Naive B cell (primary cell): ENCODE data around the gene PPP1CB. TPM values are rescaled to one million over a fixed set of nuclear protein-coding genes. Genes with fewer than 3 reads are reported as not detected.
A peak's percentile ranks its signal among the peaks of the same experiment; 100 is the strongest.

ENCODE experiments used
- ATAC-seq, 2 donors: fragments of 150-1000 bp; cut with Tn5 transposase; 2 replicates each; pipeline ENCODE4 v1.10.0; 2021; ENCODE audit warnings: low read depth in 2 of 2, mild to moderate bottlenecking in 2 of 2, moderate library complexity in 2 of 2
- DNase-seq: peaks from one replicate; pipeline ENCODE4 v3.0.0; 2022
- H3K27ac Mint-ChIP-seq, 6 donors: one replicate each; pipeline ENCODE4 v1.8.0; 2020 to 2022; ENCODE audit warnings: mild to moderate bottlenecking in 6 of 6, mixed read lengths in 6 of 6, moderate library complexity in 5 of 6, inconsistent platforms in 2 of 6
- H3K27me3 Mint-ChIP-seq, 3 donors: one replicate each; pipeline ENCODE4 v1.8.0; 2021 to 2022; ENCODE audit warnings: mixed read lengths in 3 of 3, mild to moderate bottlenecking in 1 of 3
- H3K36me3 Mint-ChIP-seq, 2 donors: one replicate each; pipeline ENCODE4 v1.8.0; 2020 to 2022; ENCODE audit warnings: mixed read lengths in 2 of 2, inconsistent platforms in 1 of 2, mild to moderate bottlenecking in 1 of 2
- H3K4me1 Mint-ChIP-seq, 3 donors: one replicate each; pipeline ENCODE4 v1.8.0; 2020 to 2022; ENCODE audit warnings: mixed read lengths in 3 of 3, inconsistent platforms in 1 of 3, mild to moderate bottlenecking in 1 of 3, moderate library complexity in 1 of 3
- H3K4me3 Mint-ChIP-seq, 8 donors: one replicate each; pipeline ENCODE4 v1.8.0; 2020 to 2022; ENCODE audit warnings: mild to moderate bottlenecking in 8 of 8, mixed read lengths in 8 of 8, moderate library complexity in 8 of 8, inconsistent platforms in 2 of 8
- H3K9me3 Mint-ChIP-seq, 7 donors: one replicate each; pipeline ENCODE4 v1.8.0; 2020 to 2022; ENCODE audit warnings: mixed read lengths in 7 of 7, mild to moderate bottlenecking in 5 of 7, inconsistent platforms in 2 of 7, moderate library complexity in 1 of 7
- polyA plus RNA-seq, 6 donors: library from polyadenylated mRNA; unstranded; fragments of 300-500 nt; fragmentation: Illumina TruSeq; gene quantifications; one replicate each; pipeline ENCODE4 v1.2.3, GENCODE V29; 2021; ENCODE audit warnings: low read depth in 6 of 6

The PPP1CB gene
- 10 to 100 TPM; 62.4 to 93.3 (median 86.9) TPM for polyA plus RNA-seq

- Mint-ChIP-seq H3K4me1 (peaks cover 35 to 46% (median 43%) of the 10 kb centered on the region in 3 donors), H3K36me3 (no peaks in the 10 kb centered on the region), H3K4me3 (peak within 1 kb of the TSS; percentile 92 to 99 (median 97)), H3K27me3 (no peaks in the 10 kb centered on the region), H3K9me3 (no peaks in the 10 kb centered on the region), H3K27ac (peak within 1 kb of the TSS; percentile 97 to 99 (median 99))
- DNase-seq (peak; percentile 99), ATAC-seq (peak; percentile 85)
These were observed at the start of gene PPP1CB for GRCh38 chr2:28751252-28751955. PPP1CB (plus strand) TSS chr2:28751830; CDS start chr2:28752125, 295 bp downstream.

DNA sequence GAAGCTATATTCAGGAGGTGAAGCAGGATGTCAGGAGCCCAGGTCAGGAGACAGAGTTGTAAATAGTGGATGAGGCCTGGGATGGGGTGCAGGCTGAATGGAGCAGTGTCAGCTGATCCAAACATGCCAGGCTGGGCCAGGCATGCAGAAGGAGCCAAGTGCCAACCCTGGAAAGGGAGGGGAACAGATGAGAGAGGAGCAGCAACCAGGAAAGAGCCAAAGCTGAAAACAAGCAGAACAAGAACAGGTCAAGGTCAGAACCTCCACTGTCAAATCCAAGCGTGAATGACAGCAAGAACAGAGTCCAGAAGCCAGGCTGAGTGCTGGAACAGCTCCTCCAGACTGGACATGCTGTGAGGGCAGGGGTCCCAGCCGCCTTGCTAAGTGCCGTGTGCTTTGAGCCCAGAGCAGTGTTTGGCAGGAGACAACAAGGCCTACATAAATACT lies 49.2 kb upstream of the PPP1CB start:
- H3K36me3 Mint-ChIP-seq = peaks cover 8 to 20% of the 10 kb centered on the region in 2 donors
- no peaks in the 10 kb centered on the region for H3K27me3 Mint-ChIP-seq
- DNase-seq (no peak), ATAC-seq (no peak)
- H3K9me3 Mint-ChIP-seq = peaks cover 8 to 28% (median 21%) of the 10 kb centered on the region in 7 donors
- no peak overlapping the region for H3K27ac Mint-ChIP-seq
- H3K4me1 Mint-ChIP-seq = peaks cover 0 to 3% (median 1%) of the 10 kb centered on the region in 3 donors
- no peak overlapping the region for H3K4me3 Mint-ChIP-seq

DNA sequence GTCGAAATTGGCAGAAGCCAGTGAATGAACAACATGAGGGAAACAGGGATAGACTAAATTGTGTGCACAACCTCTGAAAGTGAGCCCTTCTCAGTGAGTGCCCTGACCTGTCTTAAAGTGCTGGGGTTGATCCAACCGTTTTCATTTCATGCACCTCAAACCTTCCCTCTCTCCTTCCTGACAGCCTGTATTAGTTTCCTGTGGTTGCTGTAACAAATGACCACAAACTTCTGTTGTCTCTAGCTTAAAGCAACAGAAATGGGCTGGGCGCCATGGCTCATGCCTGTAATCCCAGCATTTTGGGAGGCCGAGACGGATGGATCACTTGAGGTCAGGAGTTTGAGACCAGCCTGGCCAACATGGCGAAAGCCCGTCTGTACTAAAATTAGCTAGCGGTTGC lies 48.8 kb upstream of the PPP1CB start:
- H3K36me3 Mint-ChIP-seq = peaks cover 8 to 20% of the 10 kb centered on the region in 2 donors

DNA sequence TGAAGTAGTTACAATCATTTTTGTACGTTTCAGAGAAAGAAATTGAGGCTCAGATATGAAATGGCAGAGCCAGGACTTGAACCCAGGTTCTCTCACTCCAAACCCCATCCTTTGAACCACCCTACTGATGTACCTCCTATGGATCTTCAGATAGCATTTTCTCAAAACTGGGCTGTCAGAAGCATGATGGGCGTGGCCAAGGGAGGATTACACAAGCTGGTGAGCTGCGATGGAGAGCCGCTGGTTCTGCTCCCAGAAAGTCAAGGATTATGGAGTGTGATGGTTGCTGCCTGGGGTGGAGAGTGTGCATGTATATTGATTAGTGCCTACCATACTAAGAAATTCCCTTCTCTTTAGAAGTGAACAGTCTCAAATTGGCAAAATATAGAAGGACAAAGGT lies 47.0 kb upstream of the PPP1CB start:
- peak overlapping the region in 1 of 6 donors; percentile 58 for H3K27ac Mint-ChIP-seq
- no peaks in the 10 kb centered on the region for H3K27me3 Mint-ChIP-seq
- H3K4me1 Mint-ChIP-seq = peaks cover 0 to 3% (median 1%) of the 10 kb centered on the region in 3 donors
- peaks cover 8 to 20% of the 10 kb centered on the region in 2 donors for H3K36me3 Mint-ChIP-seq
- no peak overlapping the region for H3K4me3 Mint-ChIP-seq
- no peak for DNase-seq
- H3K9me3 Mint-ChIP-seq = peaks cover 8 to 28% (median 21%) of the 10 kb centered on the region in 7 donors
- no peak for ATAC-seq

More for the DNA sequence above, 48.8 kb upstream of the PPP1CB start:
- DNase-seq (no peak), ATAC-seq (no peak)
- Mint-ChIP-seq H3K27me3 (no peaks in the 10 kb centered on the region), H3K9me3 (peaks cover 8 to 28% (median 21%) of the 10 kb centered on the region in 7 donors), H3K4me3 (no peak overlapping the region), H3K4me1 (peaks cover 0 to 3% (median 1%) of the 10 kb centered on the region in 3 donors), H3K27ac (no peak overlapping the region)

GRCh38 chr2:28705751-28706440 lies 45.7 kb upstream of the PPP1CB start:
- Mint-ChIP-seq H3K9me3 (peaks cover 8 to 28% (median 21%) of the 10 kb centered on the region in 7 donors), H3K4me1 (peaks cover 0 to 3% (median 1%) of the 10 kb centered on the region in 3 donors), H3K27ac (no peak overlapping the region), H3K4me3 (no peak overlapping the region), H3K36me3 (peaks cover 8 to 20% of the 10 kb centered on the region in 2 donors), H3K27me3 (no peaks in the 10 kb centered on the region)
- DNase-seq = no peak
- no peak for ATAC-seq

DNA sequence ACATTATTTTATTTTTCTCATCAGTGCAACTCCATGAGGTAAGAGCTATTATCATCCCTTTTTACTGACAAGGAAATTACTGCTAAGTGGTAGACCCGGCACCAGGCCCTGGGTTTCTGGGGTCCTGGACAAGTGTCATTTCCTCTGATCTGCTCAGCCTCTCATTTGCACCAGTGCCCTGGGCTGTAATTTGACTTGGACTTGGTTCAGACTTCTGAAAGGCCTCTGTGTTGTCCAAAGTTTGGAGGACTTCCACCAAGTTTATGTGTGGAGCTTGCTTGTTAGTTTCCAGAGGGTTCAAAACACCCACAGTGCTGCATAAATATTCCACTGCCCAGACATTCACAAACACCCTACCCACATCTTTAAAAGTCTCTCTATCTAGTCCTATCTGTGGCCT lies 44.0 kb upstream of the PPP1CB start:
- no peak for DNase-seq
- ATAC-seq = no peak
- no peak overlapping the region for H3K4me3 Mint-ChIP-seq
- H3K27ac Mint-ChIP-seq = no peak overlapping the region
- H3K9me3 Mint-ChIP-seq = peaks cover 8 to 28% (median 20%) of the 10 kb centered on the region in 7 donors
- H3K27me3 Mint-ChIP-seq = no peaks in the 10 kb centered on the region
- peaks cover 8 to 20% of the 10 kb centered on the region in 2 donors for H3K36me3 Mint-ChIP-seq
- peaks cover 0 to 3% (median 1%) of the 10 kb centered on the region in 3 donors for H3K4me1 Mint-ChIP-seq

- Mint-ChIP-seq H3K4me1 (no peaks in the 10 kb centered on the region), H3K27ac (peak overlapping the region in 1 of 6 donors; percentile 32), H3K27me3 (no peaks in the 10 kb centered on the region), H3K4me3 (no peak overlapping the region), H3K9me3 (peaks cover 8 to 28% (median 18%) of the 10 kb centered on the region in 7 donors), H3K36me3 (peaks cover 8 to 20% of the 10 kb centered on the region in 2 donors)
- no peak for ATAC-seq
- no peak for DNase-seq
These were observed 42.5 kb upstream of the PPP1CB start for GRCh38 chr2:28709101-28709500.

DNA sequence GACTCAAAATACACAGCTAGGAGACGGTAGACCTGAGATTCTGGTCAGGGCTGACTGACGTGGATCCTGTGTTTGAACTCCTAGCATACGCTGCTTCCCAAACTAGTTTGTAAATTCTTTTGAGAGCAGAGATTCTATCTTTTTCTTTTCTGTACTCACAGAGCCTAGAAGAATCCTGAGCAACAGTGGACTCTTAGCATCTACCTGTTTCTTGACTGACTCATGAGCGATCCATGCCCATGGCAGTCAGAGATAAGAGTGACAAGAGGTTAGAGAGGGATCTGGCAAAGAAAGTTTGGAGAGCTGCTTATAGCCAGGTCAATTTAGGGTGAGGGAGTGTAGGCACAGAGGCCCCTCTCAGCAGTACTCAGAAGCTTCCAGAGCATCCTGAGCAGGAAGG lies 41.1 kb upstream of the PPP1CB start:
- Mint-ChIP-seq H3K4me1 (peaks cover 0 to 3% (median 0%) of the 10 kb centered on the region in 3 donors), H3K27me3 (no peaks in the 10 kb centered on the region), H3K9me3 (peaks cover 1 to 17% (median 12%) of the 10 kb centered on the region in 7 donors), H3K27ac (no peak overlapping the region), H3K36me3 (peaks cover 8 to 15% of the 10 kb centered on the region in 2 donors), H3K4me3 (no peak overlapping the region)
- ATAC-seq (no peak), DNase-seq (no peak)

GRCh38 chr2:28713577-28714298 lies 37.9 kb upstream of the PPP1CB start:
- Mint-ChIP-seq H3K36me3 (no peaks in the 10 kb centered on the region), H3K4me3 (no peak overlapping the region), H3K9me3 (no peaks in the 10 kb centered on the region), H3K4me1 (peaks cover 9 to 13% (median 9%) of the 10 kb centered on the region in 3 donors), H3K27me3 (no peaks in the 10 kb centered on the region), H3K27ac (peak overlapping the region in 1 of 6 donors; percentile 46)
- DNase-seq (no peak), ATAC-seq (no peak)

DNA sequence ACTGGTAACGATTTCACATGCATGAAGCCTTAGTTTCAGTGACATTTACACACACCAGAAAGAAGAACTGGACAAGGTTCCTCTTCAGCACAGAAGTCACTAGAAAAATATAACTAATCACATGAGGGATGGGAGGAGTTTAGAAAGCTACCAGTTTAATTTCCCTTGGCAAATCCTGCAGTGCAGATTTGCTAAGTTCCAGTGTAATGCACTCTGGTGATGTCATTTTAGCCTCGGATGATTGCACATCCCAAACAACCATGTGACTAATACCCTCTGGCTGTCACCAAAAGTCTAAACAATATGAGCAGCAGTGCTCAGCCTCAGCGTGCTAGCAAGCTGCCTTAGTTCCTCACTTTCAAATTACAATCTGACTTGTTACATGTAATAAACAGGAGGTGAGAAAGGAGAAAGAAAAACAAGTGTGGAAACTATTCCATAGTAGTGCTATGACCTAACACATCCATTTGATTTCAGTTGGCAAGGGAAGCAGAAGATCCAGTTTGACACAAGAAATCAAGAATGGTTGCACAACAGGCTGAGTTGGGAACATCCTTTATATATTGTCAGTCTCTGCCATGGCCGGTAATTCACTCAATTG lies 35.3 kb upstream of the PPP1CB start:
- DNase-seq (peak; percentile 18), ATAC-seq (peak; percentile 66 to 76)
- Mint-ChIP-seq H3K4me1 (peaks cover 9 to 13% (median 9%) of the 10 kb centered on the region in 3 donors), H3K4me3 (no peak overlapping the region), H3K36me3 (no peaks in the 10 kb centered on the region), H3K27me3 (no peaks in the 10 kb centered on the region), H3K27ac (peak overlapping the region; percentile 3 to 78 (median 57)), H3K9me3 (peaks cover 0 to 2% (median 0%) of the 10 kb centered on the region in 7 donors)

- H3K4me3 Mint-ChIP-seq = peak overlapping the region in 1 of 8 donors; percentile 34
- peaks cover 9 to 13% (median 9%) of the 10 kb centered on the region in 3 donors for H3K4me1 Mint-ChIP-seq
- no peaks in the 10 kb centered on the region for H3K27me3 Mint-ChIP-seq
- H3K36me3 Mint-ChIP-seq = no peaks in the 10 kb centered on the region
- ATAC-seq (no peak), DNase-seq (no peak)
- H3K9me3 Mint-ChIP-seq = peaks cover 0 to 2% (median 0%) of the 10 kb centered on the region in 7 donors
- peak overlapping the region in 5 of 6 donors; percentile 10 to 78 (median 50) for H3K27ac Mint-ChIP-seq
These were observed 34.3 kb upstream of the PPP1CB start for GRCh38 chr2:28717339-28717758.

DNA sequence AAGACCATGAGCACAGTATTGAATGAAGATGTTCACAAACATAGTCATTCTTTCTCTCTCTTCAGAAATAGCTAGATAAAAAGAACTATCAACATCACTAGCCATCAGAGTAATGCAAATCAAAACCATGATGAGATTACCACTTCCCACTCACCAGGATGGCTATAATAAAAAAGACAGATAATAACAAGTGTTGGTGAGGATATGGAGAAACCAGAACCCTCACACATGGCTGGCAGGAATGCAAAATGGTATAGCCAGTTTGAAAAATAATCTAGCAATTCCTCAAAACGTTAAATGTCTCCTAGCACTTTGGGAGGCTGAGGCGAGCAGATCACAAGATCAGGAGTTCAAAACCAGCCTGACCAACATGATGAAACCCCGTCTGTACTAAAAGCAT lies 31.3 kb upstream of the PPP1CB start:
- Mint-ChIP-seq H3K9me3 (peaks cover 0 to 2% (median 0%) of the 10 kb centered on the region in 7 donors), H3K36me3 (no peaks in the 10 kb centered on the region)

More for the DNA sequence above, 31.3 kb upstream of the PPP1CB start:
- no peaks in the 10 kb centered on the region for H3K27me3 Mint-ChIP-seq
- ATAC-seq (no peak), DNase-seq (no peak)
- no peak overlapping the region for H3K27ac Mint-ChIP-seq
- peaks cover 9 to 12% (median 9%) of the 10 kb centered on the region in 3 donors for H3K4me1 Mint-ChIP-seq
- H3K4me3 Mint-ChIP-seq = no peak overlapping the region
